Body of pancreas (tissue), 4 donors: ENCODE measurements around the gene PKD2.

Source experiments
- POLR2A ChIP-seq, 3 donors: fragments of 450-650 bp; IDR thresholded peaks; one replicate each; pipeline ENCODE4 v1.6.1; 2016; ENCODE audit warnings: antibody characterized with exemption in 3 of 3, mild to moderate bottlenecking in 2 of 3
- TF ChIP-seq, protein P1 (sequence below), 7 experiments: fragments of 450-650 bp in 4 of 7; fragments of 200-600 bp in 3 of 7; sonication (generic) in 3 of 7; IDR thresholded peaks; one replicate each; pipeline ENCODE4 v1.5.1; 2016 to 2019; ENCODE audit warnings: antibody characterized with exemption in 7 of 7

- no peak for TF ChIP-seq POLR2A (IDR thresholded peaks at IDR 0.05)
- TF ChIP-seq, protein P1, sequence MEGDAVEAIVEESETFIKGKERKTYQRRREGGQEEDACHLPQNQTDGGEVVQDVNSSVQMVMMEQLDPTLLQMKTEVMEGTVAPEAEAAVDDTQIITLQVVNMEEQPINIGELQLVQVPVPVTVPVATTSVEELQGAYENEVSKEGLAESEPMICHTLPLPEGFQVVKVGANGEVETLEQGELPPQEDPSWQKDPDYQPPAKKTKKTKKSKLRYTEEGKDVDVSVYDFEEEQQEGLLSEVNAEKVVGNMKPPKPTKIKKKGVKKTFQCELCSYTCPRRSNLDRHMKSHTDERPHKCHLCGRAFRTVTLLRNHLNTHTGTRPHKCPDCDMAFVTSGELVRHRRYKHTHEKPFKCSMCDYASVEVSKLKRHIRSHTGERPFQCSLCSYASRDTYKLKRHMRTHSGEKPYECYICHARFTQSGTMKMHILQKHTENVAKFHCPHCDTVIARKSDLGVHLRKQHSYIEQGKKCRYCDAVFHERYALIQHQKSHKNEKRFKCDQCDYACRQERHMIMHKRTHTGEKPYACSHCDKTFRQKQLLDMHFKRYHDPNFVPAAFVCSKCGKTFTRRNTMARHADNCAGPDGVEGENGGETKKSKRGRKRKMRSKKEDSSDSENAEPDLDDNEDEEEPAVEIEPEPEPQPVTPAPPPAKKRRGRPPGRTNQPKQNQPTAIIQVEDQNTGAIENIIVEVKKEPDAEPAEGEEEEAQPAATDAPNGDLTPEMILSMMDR (IDR thresholded peaks at IDR 0.05), result no peak
Observed at GRCh38 chr4:88110826-88111225, 103.4 kb downstream of the PKD2 start.
